Natural killer cell treated with Interleukin-12 subunit alpha and Interleukin-12 subunit beta and Interleukin-15 and Interleukin-18, amount 100 ng/mL, for 72 hours (primary cell): Measurements from ENCODE around the gene PRRC2A. TPM values are rescaled to one million over a fixed set of nuclear protein-coding genes. Genes with fewer than 3 reads are reported as not detected.

Experiments
- ATAC-seq, 2 donors: fragments of 150-1000 bp; cut with Tn5 transposase in 1 of 2; sonication (Bioruptor Pico), chemical (Tn5 transposase) in 1 of 2; 2 replicates each; pipeline ENCODE4 v1.10.0; 2021
- DNase-seq: peaks from one replicate; pipeline ENCODE4 v3.0.0; 2022; ENCODE audit warnings: low spot score
- H3K27ac Mint-ChIP-seq, 2 donors: 1 replicate in 1 of 2; 2 replicates in 1 of 2; pipeline ENCODE4 v1.8.0; 2022; ENCODE audit warnings: mixed read lengths in 2 of 2, mild to moderate bottlenecking in 1 of 2, moderate library complexity in 1 of 2
- H3K27me3 Mint-ChIP-seq, 2 donors: 1 replicate in 1 of 2; 2 replicates in 1 of 2; pipeline ENCODE4 v1.8.0; 2022; ENCODE audit warnings: mixed read lengths in 2 of 2
- H3K36me3 Mint-ChIP-seq: one replicate; pipeline ENCODE4 v1.8.0; 2022; ENCODE audit warnings: mixed read lengths
- H3K4me1 Mint-ChIP-seq, 2 donors: 1 replicate in 1 of 2; 2 replicates in 1 of 2; pipeline ENCODE4 v1.8.0; 2022; ENCODE audit warnings: low read depth in 2 of 2, mixed read lengths in 2 of 2, mild to moderate bottlenecking in 1 of 2
- H3K4me3 Mint-ChIP-seq: one replicate; pipeline ENCODE4 v1.8.0; 2022; ENCODE audit warnings: mixed read lengths
- H3K9me3 Mint-ChIP-seq: 2 replicates; pipeline ENCODE4 v1.8.0; 2022; ENCODE audit warnings: mixed read lengths
- total RNA-seq, 2 donors: library from RNA; stranded (reverse); gene quantifications; one replicate each; pipeline ENCODE4 v1.2.3, GENCODE V29; 2022

The PRRC2A gene
- total RNA-seq, 2 donors from 2014 or later, result 224 to 345 TPM

GRCh38 chr6:31665501-31666336, 45.2 kb downstream of the PRRC2A start, which contains the start of gene CSNK2B:
Gene CSNK2B, plus strand, starts transcription at chr6:31666080. Its CDS starts 752 bp downstream, at chr6:31666832.
- ATAC-seq (peak; percentile 93 to 95), DNase-seq (peak; percentile 99)
- Mint-ChIP-seq H3K9me3 (no peaks in the 10 kb centered on the region), H3K27me3 (no peaks in the 10 kb centered on the region), H3K27ac (peak within 1 kb of the TSS; percentile 93 to 99), H3K4me3 (peak within 1 kb of the TSS; percentile 97), H3K36me3 (peaks cover 30% of the 10 kb centered on the region), H3K4me1 (peaks cover 48 to 49% of the 10 kb centered on the region in 2 donors)

GRCh38 chr6:31666337-31666965, 45.9 kb downstream of the PRRC2A start:
- no peak for ATAC-seq
- no peak for DNase-seq
- Mint-ChIP-seq H3K4me1 (peaks cover 43 to 48% of the 10 kb centered on the region in 2 donors), H3K27me3 (no peaks in the 10 kb centered on the region), H3K27ac (peak overlapping the region; percentile 93 to 99), H3K9me3 (no peaks in the 10 kb centered on the region), H3K4me3 (peak overlapping the region; percentile 97), H3K36me3 (peaks cover 30% of the 10 kb centered on the region)

- Mint-ChIP-seq H3K9me3 (no peaks in the 10 kb centered on the region), H3K27ac (peak within 1 kb of the TSS in 1 of 2 donors; percentile 21), H3K4me3 (no peak within 1 kb of the TSS), H3K36me3 (peaks cover 21% of the 10 kb centered on the region), H3K4me1 (peaks cover 22 to 26% of the 10 kb centered on the region in 2 donors), H3K27me3 (no peaks in the 10 kb centered on the region)
- DNase-seq (no peak), ATAC-seq (no peak)
These were observed 49.2 kb downstream of the PRRC2A start, which contains the start of gene LY6G5B for GRCh38 chr6:31669676-31670075. Gene LY6G5B, plus strand, starts transcription at chr6:31669976. Its CDS starts 975 bp downstream, at chr6:31670951.

- Mint-ChIP-seq H3K27me3 (no peaks in the 10 kb centered on the region), H3K4me1 (peaks cover 23% of the 10 kb centered on the region in 2 donors), H3K4me3 (no peak overlapping the region), H3K36me3 (peaks cover 5% of the 10 kb centered on the region), H3K9me3 (no peaks in the 10 kb centered on the region), H3K27ac (no peak overlapping the region)
- ATAC-seq (no peak), DNase-seq (no peak)
These were observed 55.9 kb downstream of the PRRC2A start for GRCh38 chr6:31676322-31676903.

DNA sequence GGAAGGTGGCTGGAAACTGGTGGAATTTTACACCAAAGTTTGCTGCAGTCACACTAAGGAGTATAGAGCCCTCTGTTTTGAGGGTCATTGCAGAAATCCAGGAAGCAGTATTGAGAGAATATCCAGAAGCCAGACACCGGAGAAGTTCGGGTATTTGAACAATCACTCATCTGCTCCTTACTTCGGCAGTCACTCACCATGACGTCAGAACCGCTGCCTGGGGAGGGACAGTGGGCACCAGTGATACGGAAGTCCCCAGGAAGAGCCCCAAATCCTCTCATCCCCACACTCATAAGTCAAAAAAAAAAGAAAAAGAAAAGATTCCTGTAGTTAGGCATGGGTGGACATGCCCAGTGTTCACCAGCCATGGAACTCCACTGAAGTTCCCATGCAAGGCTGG, 56.4 kb downstream of the PRRC2A start:
- Mint-ChIP-seq H3K36me3 (peaks cover 5% of the 10 kb centered on the region), H3K27me3 (no peaks in the 10 kb centered on the region), H3K9me3 (no peaks in the 10 kb centered on the region), H3K4me3 (no peak overlapping the region), H3K27ac (no peak overlapping the region), H3K4me1 (peaks cover 25 to 26% of the 10 kb centered on the region in 2 donors)
- ATAC-seq (no peak), DNase-seq (no peak)

DNA sequence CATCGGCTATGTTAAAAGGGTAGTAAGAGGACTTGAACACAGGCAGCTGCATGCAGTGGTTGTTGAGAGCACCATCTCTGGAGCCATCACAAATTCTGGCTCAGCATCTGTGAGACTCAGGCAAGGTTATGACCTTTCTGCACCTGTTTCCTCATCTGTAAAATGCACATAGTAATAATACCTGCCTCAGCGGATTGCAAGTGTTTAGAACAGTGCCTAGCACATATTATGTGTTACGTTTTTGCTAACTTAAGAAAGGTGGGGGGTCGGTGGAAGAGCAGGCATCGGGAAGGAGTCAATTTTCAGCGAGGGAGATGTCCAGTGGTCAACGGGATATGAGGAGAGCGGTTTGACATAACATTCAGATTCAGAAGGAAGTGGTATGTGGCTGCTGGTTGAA, 57.4 kb downstream of the PRRC2A start:
- ATAC-seq, result no peak
- Mint-ChIP-seq H3K27me3 (no peaks in the 10 kb centered on the region), H3K4me3 (no peak overlapping the region), H3K9me3 (no peaks in the 10 kb centered on the region), H3K36me3 (no peaks in the 10 kb centered on the region), H3K4me1 (peaks cover 25 to 26% of the 10 kb centered on the region in 2 donors), H3K27ac (no peak overlapping the region)
- no peak for DNase-seq

DNA sequence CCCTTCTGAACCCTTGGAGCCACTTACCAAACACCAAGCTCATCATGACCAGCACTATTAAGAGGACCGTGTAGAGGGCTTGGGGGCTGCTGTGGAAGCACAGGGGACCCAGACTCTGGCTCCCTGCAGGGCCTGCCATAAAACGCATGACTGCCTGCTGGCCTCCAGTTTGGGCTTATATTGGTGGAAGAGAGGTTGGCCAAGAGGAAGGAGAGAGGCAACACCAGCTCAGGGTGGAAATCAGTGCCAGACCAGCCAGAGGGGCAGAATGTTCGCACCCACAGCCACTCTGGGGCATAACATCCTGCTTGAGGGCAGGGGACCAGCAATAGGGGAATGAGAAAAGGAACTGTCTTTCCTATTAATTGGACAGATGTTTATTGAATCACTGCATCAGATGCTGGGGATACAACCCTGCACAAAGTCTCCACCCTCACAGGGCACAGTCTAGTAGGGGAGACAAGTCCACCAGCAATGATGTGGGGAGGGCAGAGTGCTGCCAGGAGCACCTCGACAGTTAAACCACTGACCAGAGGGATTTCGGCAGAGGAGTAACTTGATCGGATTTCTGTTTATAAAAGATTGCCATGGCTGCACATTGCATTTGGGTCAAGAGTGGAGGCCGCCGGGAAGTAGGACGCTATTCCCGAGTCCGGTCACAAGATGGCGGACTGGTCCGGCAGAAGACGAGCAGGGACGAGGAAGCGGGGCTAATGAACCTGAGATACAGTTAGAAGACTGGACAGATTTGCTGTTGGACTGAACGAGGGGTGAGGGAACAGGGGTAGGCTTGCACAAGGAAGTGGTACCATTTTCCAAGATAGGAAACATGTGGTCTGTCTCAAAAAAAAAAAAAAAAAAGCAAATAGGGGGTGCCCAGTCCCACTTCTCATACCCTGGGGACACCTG, 60.0 kb downstream of the PRRC2A start, which contains the start of gene LY6G5C:
Gene LY6G5C, minus strand, starts transcription at position 842 of the 909 bp plus-strand sequence. Its CDS starts 694 bp downstream, at position 148.
- Mint-ChIP-seq H3K27ac (peak within 1 kb of the TSS; percentile 44 to 89), H3K9me3 (no peaks in the 10 kb centered on the region), H3K4me3 (peak within 1 kb of the TSS; percentile 85), H3K36me3 (no peaks in the 10 kb centered on the region), H3K4me1 (peaks cover 26 to 29% of the 10 kb centered on the region in 2 donors), H3K27me3 (no peaks in the 10 kb centered on the region)
- ATAC-seq (peak; percentile 76 to 85), DNase-seq (no peak)

DNA sequence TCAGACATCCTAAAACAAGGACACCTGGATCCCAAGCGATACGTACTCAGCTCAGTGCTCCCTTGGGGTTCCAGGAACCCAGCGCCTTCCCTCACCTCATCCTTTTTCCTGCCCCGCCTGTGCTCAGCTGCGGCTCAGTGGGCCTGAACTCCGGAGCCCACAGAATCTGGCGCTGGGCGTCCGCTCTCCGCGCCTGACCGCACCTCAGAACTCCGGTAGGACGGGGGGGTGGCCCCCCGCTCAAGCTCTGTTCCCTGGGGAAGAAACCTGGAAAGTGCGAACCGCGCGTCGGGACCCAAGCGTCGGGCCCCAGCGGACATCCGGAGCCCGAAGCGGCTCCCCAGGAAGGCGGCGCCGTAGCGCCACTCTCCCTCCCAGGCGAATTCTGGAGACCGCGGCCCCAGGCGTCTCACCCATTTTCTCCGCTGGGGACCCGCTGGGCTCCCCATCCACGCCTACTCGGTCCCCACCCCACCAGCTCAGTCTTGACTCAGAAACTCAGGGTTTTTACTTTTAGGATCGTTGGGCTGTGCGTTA, 60.7 kb downstream of the PRRC2A start:
- peaks cover 2% of the 10 kb centered on the region for H3K36me3 Mint-ChIP-seq
- DNase-seq, result no peak
- no peaks in the 10 kb centered on the region for H3K9me3 Mint-ChIP-seq
- H3K27ac Mint-ChIP-seq, result peak overlapping the region; percentile 44 to 89
- H3K4me3 Mint-ChIP-seq, result peak overlapping the region; percentile 85
- ATAC-seq, result peak; percentile 70 to 75
- H3K4me1 Mint-ChIP-seq, result peaks cover 26 to 29% of the 10 kb centered on the region in 2 donors
- no peaks in the 10 kb centered on the region for H3K27me3 Mint-ChIP-seq

- no peaks in the 10 kb centered on the region for H3K9me3 Mint-ChIP-seq
- H3K27ac Mint-ChIP-seq, result no peak overlapping the region
- DNase-seq (no peak), ATAC-seq (no peak)
- H3K4me3 Mint-ChIP-seq, result no peak overlapping the region
- H3K27me3 Mint-ChIP-seq, result no peaks in the 10 kb centered on the region
- peaks cover 19 to 22% of the 10 kb centered on the region in 2 donors for H3K4me1 Mint-ChIP-seq
- H3K36me3 Mint-ChIP-seq, result peaks cover 5% of the 10 kb centered on the region
These were observed 63.1 kb downstream of the PRRC2A start for GRCh38 chr6:31683591-31683990.

DNA sequence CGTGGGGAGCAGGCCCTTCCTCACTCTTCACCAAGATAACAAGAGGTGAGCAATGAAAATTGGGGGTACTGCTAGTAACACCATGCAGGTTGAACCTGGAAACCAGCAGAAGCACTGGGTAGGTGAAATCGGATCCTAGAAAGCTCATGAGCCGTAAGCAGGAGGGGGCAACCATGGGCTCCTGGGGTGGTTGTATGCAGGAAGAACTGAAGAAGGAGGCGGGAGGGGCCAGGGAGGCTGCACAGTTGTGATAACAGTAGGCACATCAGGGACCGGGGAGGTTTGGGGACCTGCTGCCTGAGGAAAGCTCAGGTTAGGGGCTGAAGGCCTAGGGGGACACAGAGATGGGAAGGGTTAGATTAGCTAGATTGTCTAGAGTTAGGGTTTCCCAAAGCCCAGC, 66.0 kb downstream of the PRRC2A start:
- ATAC-seq (no peak), DNase-seq (no peak)
- no peaks in the 10 kb centered on the region for H3K9me3 Mint-ChIP-seq
- H3K27ac Mint-ChIP-seq, result peak overlapping the region in 1 of 2 donors; percentile 33
- H3K27me3 Mint-ChIP-seq, result no peaks in the 10 kb centered on the region
- peaks cover 3 to 11% of the 10 kb centered on the region in 2 donors for H3K4me1 Mint-ChIP-seq
- no peak overlapping the region for H3K4me3 Mint-ChIP-seq
- H3K36me3 Mint-ChIP-seq, result peaks cover 5% of the 10 kb centered on the region

DNA sequence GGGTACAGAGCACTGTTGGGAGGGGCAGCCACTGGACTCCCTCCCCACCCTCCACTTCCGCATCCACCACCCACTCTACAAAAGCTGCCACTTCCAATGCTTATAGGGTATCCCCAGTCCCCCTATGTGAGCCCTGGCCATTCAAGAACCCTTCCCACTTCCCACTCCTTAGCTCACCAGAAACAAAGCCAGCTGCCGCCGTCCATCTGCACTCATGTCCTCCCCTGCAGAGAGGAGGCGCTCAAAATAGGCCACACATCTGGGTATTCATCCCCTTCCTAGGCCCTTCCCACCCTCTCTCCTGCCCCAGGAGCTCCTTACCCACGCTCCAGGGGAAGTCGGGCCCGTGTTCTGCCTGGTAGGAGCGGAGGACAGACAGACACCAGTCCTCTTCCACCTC, 66.8 kb downstream of the PRRC2A start:
- no peaks in the 10 kb centered on the region for H3K9me3 Mint-ChIP-seq
- peaks cover 0 to 9% of the 10 kb centered on the region in 2 donors for H3K4me1 Mint-ChIP-seq
- peaks cover 5% of the 10 kb centered on the region for H3K36me3 Mint-ChIP-seq
- no peak for ATAC-seq
- no peaks in the 10 kb centered on the region for H3K27me3 Mint-ChIP-seq
- no peak for DNase-seq
- H3K4me3 Mint-ChIP-seq, result no peak overlapping the region
- H3K27ac Mint-ChIP-seq, result no peak overlapping the region
